Caco-2 (cell line): Measurements from ENCODE around the gene MFNG. TPM values are rescaled to one million over a fixed set of nuclear protein-coding genes. Genes with fewer than 3 reads are reported as not detected.

Experiments used
- BruUV-seq: library from RNA; stranded (reverse); fragments of 400-500 nt; replicated peaks from 2 replicates; lab custom pipeline; 2021; lab: Mats Ljungman, UMichigan
- CTCF ChIA-PET: fragments of 300-600 bp; sonication (Branson Sonifier 250); formaldehyde crosslinking; loops from one replicate; lab custom pipeline; 2022; ENCODE audit warnings: antibody characterized with exemption; lab: Charles Lee
- POLR2A ChIA-PET: fragments of 300-600 bp; sonication (Branson Sonifier 250); formaldehyde crosslinking; loops from one replicate; lab custom pipeline; 2022; ENCODE audit warnings: antibody characterized with exemption; lab: Charles Lee
- DNase-seq, 2 experiments: peaks; one replicate each; pipeline versions ENCODE4 v3.0.0 to v3.0.0-alpha.2; 2020 to 2022
- H3K27me3 ChIP-seq: replicated peaks from 2 replicates; pipeline ENCODE4 v1.6.0; 2011; ENCODE audit warnings: low read length; ENCODE audit not compliant: control insufficient read depth, insufficient read depth
- H3K36me3 ChIP-seq: 2 replicates; pipeline ENCODE4 v1.5.1; 2011; ENCODE audit warnings: low read length; ENCODE audit not compliant: control insufficient read depth, insufficient read depth
- H3K4me1 ChIP-seq: fragments of 250-450 bp; sonication (Bioruptor Pico); 2 replicates; pipeline ENCODE4 v1.5.1; 2020; ENCODE audit warnings: mild to moderate bottlenecking
- H3K4me3 ChIP-seq: 2 replicates; pipeline ENCODE4 v1.5.1; 2011; ENCODE audit warnings: low read depth, mild to moderate bottlenecking, control low read depth, low read length
- H3K9me3 ChIP-seq: fragments of 250-450 bp; sonication (Bioruptor Pico); 2 replicates; pipeline ENCODE4 v1.5.1; 2020; ENCODE audit warnings: mild to moderate bottlenecking, moderate library complexity
- H3K27ac Mint-ChIP-seq: one replicate; pipeline ENCODE4 v1.8.0; 2022; ENCODE audit warnings: mixed read lengths; ENCODE audit not compliant: unreplicated experiment
- H3K27me3 Mint-ChIP-seq: one replicate; pipeline ENCODE4 v1.8.0; 2022; ENCODE audit warnings: mixed read lengths; ENCODE audit not compliant: insufficient read depth, unreplicated experiment
- H3K36me3 Mint-ChIP-seq: one replicate; pipeline ENCODE4 v1.8.0; 2022; ENCODE audit warnings: mild to moderate bottlenecking, mixed read lengths; ENCODE audit not compliant: insufficient read depth, unreplicated experiment
- H3K4me1 Mint-ChIP-seq: one replicate; pipeline ENCODE4 v1.8.0; 2022; ENCODE audit warnings: low read depth, mixed read lengths; ENCODE audit not compliant: unreplicated experiment
- H3K4me3 Mint-ChIP-seq: one replicate; pipeline ENCODE4 v1.8.0; 2022; ENCODE audit warnings: mild to moderate bottlenecking, moderate library complexity, mixed read lengths; ENCODE audit not compliant: unreplicated experiment
- H3K9me3 Mint-ChIP-seq: one replicate; pipeline ENCODE4 v1.8.0; 2022; ENCODE audit warnings: mixed read lengths; ENCODE audit not compliant: unreplicated experiment
- intact Hi-C: fragments of 100-400 bp; cut with micrococcal nuclease; formaldehyde crosslinking; loops from one replicate; pipeline ENCODE4 v1.10.0; 2022; ENCODE audit not compliant: unreplicated experiment
- total RNA-seq: library from RNA; stranded (reverse); gene quantifications from 2 replicates; pipeline ENCODE4 v1.2.3, GENCODE V29; 2022
- TF ChIP-seq, protein P1 (sequence below), 2 experiments: fragments of 200-600 bp in 1 of 2; IDR thresholded peaks; 1 replicate in 1 of 2; 2 replicates in 1 of 2; pipeline versions ENCODE4 v1.5.1 to v1.8.0; 2011 to 2022; ENCODE audit warnings: antibody characterized with exemption in 1 of 2, control low read depth in 1 of 2, inconsistent platforms in 1 of 2, low read depth in 1 of 2, low read length in 1 of 2, mild to moderate bottlenecking in 1 of 2, moderate library complexity in 1 of 2; ENCODE audit not compliant: insufficient read depth in 1 of 2, severe bottlenecking in 1 of 2, unreplicated experiment in 1 of 2

Gene MFNG
- total RNA-seq, 1 experiment from 2014 or later, result 3.6 TPM

DNA sequence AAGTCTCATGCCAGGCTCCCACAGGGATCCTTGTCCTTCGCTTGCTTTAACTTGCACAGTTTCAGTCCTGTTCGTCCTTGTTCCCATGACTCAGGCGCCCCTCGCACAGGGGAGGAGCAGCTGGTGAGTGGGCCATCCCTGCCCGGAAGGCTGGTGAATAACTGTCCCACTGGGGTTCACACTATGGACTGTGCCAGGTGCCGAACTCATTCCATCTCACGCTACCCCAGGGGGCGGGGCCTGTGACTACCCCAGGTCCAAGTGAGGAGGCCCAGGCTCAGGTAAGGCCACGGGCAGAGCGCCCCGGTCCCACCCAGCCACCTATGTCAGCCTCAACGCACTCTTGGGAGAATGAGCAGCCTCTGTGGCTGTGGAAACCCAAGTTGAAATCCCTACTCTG is 40.2 kb upstream of the MFNG start:
- H3K36me3 ChIP-seq, result no peaks in the 10 kb centered on the region
- Mint-ChIP-seq H3K4me3 (no peak overlapping the region), H3K27ac (no peak overlapping the region), H3K4me1 (peaks cover 12% of the 10 kb centered on the region), H3K9me3 (no peaks in the 10 kb centered on the region), H3K27me3 (no peaks in the 10 kb centered on the region), H3K36me3 (no peaks in the 10 kb centered on the region)
- intact Hi-C loops, result no loop called here
- POLR2A ChIA-PET, result no interaction called here
- TF ChIP-seq, protein P1, sequence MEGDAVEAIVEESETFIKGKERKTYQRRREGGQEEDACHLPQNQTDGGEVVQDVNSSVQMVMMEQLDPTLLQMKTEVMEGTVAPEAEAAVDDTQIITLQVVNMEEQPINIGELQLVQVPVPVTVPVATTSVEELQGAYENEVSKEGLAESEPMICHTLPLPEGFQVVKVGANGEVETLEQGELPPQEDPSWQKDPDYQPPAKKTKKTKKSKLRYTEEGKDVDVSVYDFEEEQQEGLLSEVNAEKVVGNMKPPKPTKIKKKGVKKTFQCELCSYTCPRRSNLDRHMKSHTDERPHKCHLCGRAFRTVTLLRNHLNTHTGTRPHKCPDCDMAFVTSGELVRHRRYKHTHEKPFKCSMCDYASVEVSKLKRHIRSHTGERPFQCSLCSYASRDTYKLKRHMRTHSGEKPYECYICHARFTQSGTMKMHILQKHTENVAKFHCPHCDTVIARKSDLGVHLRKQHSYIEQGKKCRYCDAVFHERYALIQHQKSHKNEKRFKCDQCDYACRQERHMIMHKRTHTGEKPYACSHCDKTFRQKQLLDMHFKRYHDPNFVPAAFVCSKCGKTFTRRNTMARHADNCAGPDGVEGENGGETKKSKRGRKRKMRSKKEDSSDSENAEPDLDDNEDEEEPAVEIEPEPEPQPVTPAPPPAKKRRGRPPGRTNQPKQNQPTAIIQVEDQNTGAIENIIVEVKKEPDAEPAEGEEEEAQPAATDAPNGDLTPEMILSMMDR (IDR thresholded peaks at IDR 0.05; ENCODE audit: insufficient read depth in 1 of 2, low read depth in 1 of 2, low read length in 1 of 2, severe bottlenecking in 1 of 2, unreplicated experiment in 1 of 2), result no peak
- no peaks in the 10 kb centered on the region for H3K27me3 ChIP-seq
- no TSS peak for BruUV-seq
- H3K4me3 ChIP-seq, result no peak overlapping the region
- no peaks in the 10 kb centered on the region for H3K9me3 ChIP-seq
- DNase-seq, result no peak
- peaks cover 20% of the 10 kb centered on the region for H3K4me1 ChIP-seq
- CTCF ChIA-PET, result no interaction called here

DNA sequence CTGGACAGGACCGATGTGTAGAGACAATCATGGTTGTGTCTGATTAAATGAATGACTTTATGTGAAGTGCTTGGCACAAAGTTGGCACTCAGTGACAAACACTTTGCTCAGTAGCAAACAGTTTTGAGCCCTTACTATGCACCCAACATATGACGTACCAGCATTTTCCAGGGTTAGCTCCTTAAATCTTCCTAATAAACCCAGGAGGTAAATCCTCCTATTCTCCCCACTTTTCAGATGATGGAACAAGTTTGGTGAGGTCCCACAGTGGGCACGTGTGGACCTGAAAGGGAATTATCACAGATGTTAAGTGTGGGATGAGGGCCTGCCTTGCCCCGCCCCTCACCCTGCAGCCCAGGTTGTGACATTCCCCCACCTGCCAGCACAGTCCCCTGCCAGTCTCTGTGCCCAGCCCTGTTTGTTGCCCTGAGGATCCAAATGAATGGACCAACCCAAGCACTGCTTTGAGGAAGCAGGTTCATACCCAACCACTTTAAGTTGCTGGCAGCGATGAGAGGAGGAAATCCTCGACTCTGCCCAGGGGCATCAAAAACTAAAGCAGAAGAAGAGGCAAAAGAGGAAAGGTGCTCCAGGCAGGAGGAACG is 39.7 kb upstream of the MFNG start:
- TF ChIP-seq, protein P1 (IDR thresholded peaks at IDR 0.05; ENCODE audit: insufficient read depth in 1 of 2, low read depth in 1 of 2, low read length in 1 of 2, severe bottlenecking in 1 of 2, unreplicated experiment in 1 of 2), result no peak
- CTCF ChIA-PET, result no interaction called here
- Mint-ChIP-seq H3K36me3 (no peaks in the 10 kb centered on the region), H3K9me3 (no peaks in the 10 kb centered on the region), H3K27me3 (no peaks in the 10 kb centered on the region), H3K4me3 (no peak overlapping the region), H3K4me1 (peaks cover 12% of the 10 kb centered on the region), H3K27ac (no peak overlapping the region)
- Histone ChIP-seq H3K4me1 (peaks cover 20% of the 10 kb centered on the region), H3K9me3 (no peaks in the 10 kb centered on the region), H3K27me3 (no peaks in the 10 kb centered on the region), H3K4me3 (no peak overlapping the region), H3K36me3 (no peaks in the 10 kb centered on the region)
- POLR2A ChIA-PET, result no interaction called here
- BruUV-seq, result no TSS peak
- intact Hi-C loops, result no loop called here
- no peak for DNase-seq

DNA sequence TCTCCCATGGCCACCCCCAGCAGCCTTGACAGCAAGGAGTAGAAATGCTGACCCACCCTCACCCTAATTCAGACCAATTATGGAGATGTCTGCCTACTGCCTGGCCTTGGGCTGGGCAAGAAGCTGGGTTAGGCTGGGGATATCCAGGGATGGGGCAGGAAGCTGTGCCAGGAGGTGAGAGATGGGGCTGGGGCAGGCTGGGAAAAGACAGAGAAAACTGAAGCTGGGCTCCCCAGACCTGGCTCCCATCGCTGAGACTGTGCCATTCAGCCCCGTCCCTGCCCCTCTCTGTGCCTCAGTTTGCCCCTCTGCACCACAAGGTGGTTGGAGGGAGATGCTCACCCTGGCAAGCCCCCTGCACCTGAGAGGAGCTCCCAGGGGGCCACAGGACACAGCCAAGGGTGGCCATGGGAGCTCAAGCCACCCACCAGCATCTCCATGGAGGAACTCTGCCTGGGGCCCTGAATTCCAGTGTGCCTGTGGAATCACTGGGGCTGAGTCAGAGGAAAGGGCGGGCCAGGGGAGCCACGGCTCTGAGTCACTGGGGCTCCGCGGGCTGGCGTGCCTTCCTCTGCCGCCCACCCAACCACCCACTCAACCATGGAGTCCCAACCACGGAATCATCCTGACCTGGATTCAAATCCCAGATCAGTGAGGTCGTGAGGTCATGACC is 39.0 kb upstream of the MFNG start:
- Histone ChIP-seq H3K27me3 (no peaks in the 10 kb centered on the region), H3K4me1 (peaks cover 20% of the 10 kb centered on the region), H3K4me3 (no peak overlapping the region), H3K9me3 (no peaks in the 10 kb centered on the region), H3K36me3 (no peaks in the 10 kb centered on the region)
- Mint-ChIP-seq H3K27ac (no peak overlapping the region), H3K27me3 (no peaks in the 10 kb centered on the region), H3K36me3 (no peaks in the 10 kb centered on the region), H3K9me3 (no peaks in the 10 kb centered on the region), H3K4me1 (peaks cover 12% of the 10 kb centered on the region), H3K4me3 (no peak overlapping the region)
- DNase-seq, result no peak
- no TSS peak for BruUV-seq
- ChIA-PET CTCF (no interaction called here), POLR2A (no interaction called here)
- TF ChIP-seq, protein P1 (IDR thresholded peaks at IDR 0.05; ENCODE audit: insufficient read depth in 1 of 2, low read depth in 1 of 2, low read length in 1 of 2, severe bottlenecking in 1 of 2, unreplicated experiment in 1 of 2), result no peak
- intact Hi-C loops, result no loop called here
